Measurements from ENCODE around the gene ZNF207.
"Not testable (repeated sequence)": the region's sequence is repeated elsewhere in the genome, so short reads cannot be mapped to it uniquely, and the experiment has no call there.

Gene ZNF207

GRCh38 chr17:32345951-32346600, 3.9 kb upstream of the ZNF207 start:
- Mint-ChIP-seq H3K27ac (no peak overlapping the region), H3K27me3 (no peaks in the 10 kb centered on the region), H3K4me3 (no peak overlapping the region), H3K36me3 (peaks cover 14% of the 10 kb centered on the region), H3K9me3 (no peaks in the 10 kb centered on the region), H3K4me1 (peaks cover 38% of the 10 kb centered on the region)
- DNase-seq: no peak
- CTCF ChIA-PET: interaction anchor here (0.6 kb wide), 2 partner anchors 13 to 117 kb away, joined by 4 read pairs; no protein-coding TSS in a partner anchor

- no peak for DNase-seq
- H3K4me3 Mint-ChIP-seq: peak overlapping the region; percentile 94
- H3K4me1 Mint-ChIP-seq: peaks cover 37% of the 10 kb centered on the region
- H3K27me3 Mint-ChIP-seq: no peaks in the 10 kb centered on the region
- H3K36me3 Mint-ChIP-seq: peaks cover 28% of the 10 kb centered on the region
- CTCF ChIA-PET: no interaction called here
- no peaks in the 10 kb centered on the region for H3K9me3 Mint-ChIP-seq
- H3K27ac Mint-ChIP-seq: peak overlapping the region; percentile 100
Measured at GRCh38 chr17:32348483-32348800, 1.5 kb upstream of the ZNF207 start.

- Mint-ChIP-seq H3K27me3 (no peaks in the 10 kb centered on the region), H3K4me1 (peaks cover 41% of the 10 kb centered on the region), H3K27ac (peak overlapping the region; percentile 100), H3K4me3 (peak overlapping the region; percentile 94), H3K36me3 (peaks cover 35% of the 10 kb centered on the region), H3K9me3 (no peaks in the 10 kb centered on the region)
- CTCF ChIA-PET: no interaction called here
- peak; percentile 30 for DNase-seq
Measured at GRCh38 chr17:32349503-32349853, 479 bp upstream of the ZNF207 start.

DNA sequence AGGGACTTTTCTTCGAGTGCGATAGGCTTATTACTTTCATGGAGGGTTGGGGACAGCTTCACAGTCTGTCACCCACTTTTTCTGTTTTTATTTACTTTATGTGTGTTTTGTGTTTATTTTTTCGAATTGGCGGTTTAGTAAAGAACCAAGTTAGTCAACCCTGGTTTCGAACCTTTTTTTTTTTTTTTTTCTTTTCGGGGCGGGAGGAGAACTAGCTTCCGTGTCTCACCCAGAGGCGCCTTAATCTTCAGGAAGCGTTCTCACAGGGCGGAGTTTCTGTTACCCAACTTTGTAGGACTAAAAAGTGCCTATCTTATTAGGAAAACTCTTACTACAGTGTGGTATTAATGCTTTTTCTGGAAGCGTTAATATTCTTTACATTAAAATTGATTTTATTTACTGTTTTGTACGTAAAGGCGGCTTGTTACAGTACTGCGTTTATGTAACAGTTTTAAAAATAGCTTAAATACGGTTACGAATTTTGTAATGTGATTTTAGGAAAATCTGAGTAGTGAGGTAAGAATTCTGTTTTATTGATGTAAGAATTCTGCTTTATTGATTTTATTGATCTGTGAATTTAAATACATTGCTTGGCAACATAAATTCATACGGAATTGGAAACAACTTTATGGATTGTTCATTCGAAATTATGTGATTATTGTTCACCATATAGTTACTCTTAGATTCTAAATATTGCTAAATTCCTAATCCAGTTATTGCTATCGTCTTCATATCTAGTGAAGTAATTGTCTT, 885 bp downstream of the ZNF207 start:
- Mint-ChIP-seq H3K9me3 (no peaks in the 10 kb centered on the region), H3K4me1 (peaks cover 54% of the 10 kb centered on the region), H3K27ac (peak overlapping the region; percentile 100), H3K36me3 (peaks cover 48% of the 10 kb centered on the region), H3K27me3 (no peaks in the 10 kb centered on the region), H3K4me3 (peak overlapping the region; percentile 94)
- peak; percentile 65 for DNase-seq
- CTCF ChIA-PET: interaction anchor here (0.8 to 1.2 kb wide), 3 partner anchors 10 to 98 kb away, joined by 3 to 8 read pairs (median 6); no protein-coding TSS in a partner anchor

DNA sequence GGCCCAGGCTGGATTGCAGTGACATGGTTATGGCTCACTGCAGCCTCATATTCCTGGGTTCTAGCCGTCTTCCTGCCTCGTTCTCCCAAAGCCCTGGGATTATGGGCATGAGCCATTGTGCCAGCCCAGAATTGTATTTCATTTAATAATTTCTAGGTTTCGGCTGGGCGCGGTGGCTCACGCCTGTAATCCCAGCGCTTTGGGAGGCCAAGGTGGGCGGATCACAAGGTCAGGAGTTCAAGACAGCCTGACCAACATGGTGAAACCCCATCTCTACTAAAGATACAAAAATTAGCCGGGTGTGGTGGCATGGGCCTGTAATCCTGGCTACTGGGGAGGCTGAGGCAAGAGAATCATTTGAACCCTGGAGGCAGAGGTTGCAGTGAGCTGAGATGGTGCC, 2.8 kb downstream of the ZNF207 start:
- peaks cover 66% of the 10 kb centered on the region for H3K4me1 Mint-ChIP-seq
- peaks cover 56% of the 10 kb centered on the region for H3K36me3 Mint-ChIP-seq

GRCh38 chr17:32355649-32356377, 5.9 kb downstream of the ZNF207 start:
- H3K4me3 Mint-ChIP-seq: peak overlapping the region; percentile 1

More for the DNA sequence above, 2.8 kb downstream of the ZNF207 start:
- Mint-ChIP-seq H3K27ac (peak overlapping the region; percentile 37), H3K4me3 (peak overlapping the region; percentile 94)
- CTCF ChIA-PET, DNase-seq, H3K9me3 Mint-ChIP-seq, H3K27me3 Mint-ChIP-seq: not testable (repeated sequence)

DNA sequence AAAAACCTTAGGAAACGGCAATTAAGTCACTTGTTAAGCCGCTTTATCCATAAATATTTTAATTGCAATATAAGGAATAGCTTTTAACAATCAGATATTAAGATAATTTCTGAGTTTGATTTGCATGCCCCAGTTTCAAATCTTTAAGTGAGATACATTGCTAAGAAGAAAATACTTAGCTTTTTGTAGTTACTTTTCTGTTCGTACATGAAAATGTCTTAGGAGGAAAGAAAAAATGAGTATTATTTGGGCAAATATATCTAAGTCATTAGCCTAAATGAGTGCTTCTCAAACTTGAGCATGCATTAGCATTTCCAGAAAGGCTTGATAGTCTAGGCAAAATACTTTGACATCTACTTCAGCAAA, 6.4 kb downstream of the ZNF207 start:
- Mint-ChIP-seq H3K27ac (no peak overlapping the region), H3K4me3 (no peak overlapping the region), H3K27me3 (no peaks in the 10 kb centered on the region), H3K9me3 (no peaks in the 10 kb centered on the region), H3K4me1 (peaks cover 63% of the 10 kb centered on the region), H3K36me3 (peaks cover 59% of the 10 kb centered on the region)
- no peak for DNase-seq
- CTCF ChIA-PET: no interaction called here

More at GRCh38 chr17:32355649-32356377, 5.9 kb downstream of the ZNF207 start:
- Mint-ChIP-seq H3K36me3 (peaks cover 57% of the 10 kb centered on the region), H3K27me3 (no peaks in the 10 kb centered on the region), H3K9me3 (no peaks in the 10 kb centered on the region), H3K27ac (no peak overlapping the region), H3K4me1 (peaks cover 64% of the 10 kb centered on the region)
- CTCF ChIA-PET: no interaction called here
- DNase-seq: no peak

- no peaks in the 10 kb centered on the region for H3K27me3 Mint-ChIP-seq
- peaks cover 57% of the 10 kb centered on the region for H3K36me3 Mint-ChIP-seq
- no peak overlapping the region for H3K4me3 Mint-ChIP-seq
- no peak for DNase-seq
- CTCF ChIA-PET: no interaction called here
- H3K27ac Mint-ChIP-seq: no peak overlapping the region
- no peaks in the 10 kb centered on the region for H3K9me3 Mint-ChIP-seq
- peaks cover 61% of the 10 kb centered on the region for H3K4me1 Mint-ChIP-seq
Measured at GRCh38 chr17:32356750-32357149, 6.8 kb downstream of the ZNF207 start.

DNA sequence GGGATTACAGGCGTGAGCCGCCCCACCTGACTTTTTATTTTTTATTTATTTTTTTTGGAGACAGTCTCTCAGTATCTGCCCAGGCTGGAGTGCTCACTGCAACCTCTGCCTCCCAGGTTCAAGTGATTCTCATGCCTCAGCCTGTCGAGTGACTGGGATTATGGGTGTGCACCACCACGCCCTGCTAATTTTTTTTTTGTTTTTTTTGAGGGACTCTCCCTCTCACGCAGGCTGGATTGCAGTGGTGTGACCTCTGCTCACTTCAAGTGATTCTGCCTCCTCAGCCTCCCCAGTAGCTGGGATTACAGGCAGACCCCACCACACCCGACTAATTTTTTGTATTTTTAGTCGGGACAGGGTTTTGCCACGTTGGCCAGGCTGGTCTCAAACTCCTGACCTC, 7.7 kb downstream of the ZNF207 start:
- Mint-ChIP-seq H3K27me3 (no peaks in the 10 kb centered on the region), H3K4me1 (peaks cover 55% of the 10 kb centered on the region), H3K36me3 (peaks cover 59% of the 10 kb centered on the region), H3K4me3 (no peak overlapping the region), H3K27ac (no peak overlapping the region), H3K9me3 (no peaks in the 10 kb centered on the region)
- CTCF ChIA-PET: interaction anchor here (0.5 kb wide), 1 partner anchor 248 kb away, joined by 3 read pairs; no protein-coding TSS in a partner anchor
- DNase-seq: no peak

DNA sequence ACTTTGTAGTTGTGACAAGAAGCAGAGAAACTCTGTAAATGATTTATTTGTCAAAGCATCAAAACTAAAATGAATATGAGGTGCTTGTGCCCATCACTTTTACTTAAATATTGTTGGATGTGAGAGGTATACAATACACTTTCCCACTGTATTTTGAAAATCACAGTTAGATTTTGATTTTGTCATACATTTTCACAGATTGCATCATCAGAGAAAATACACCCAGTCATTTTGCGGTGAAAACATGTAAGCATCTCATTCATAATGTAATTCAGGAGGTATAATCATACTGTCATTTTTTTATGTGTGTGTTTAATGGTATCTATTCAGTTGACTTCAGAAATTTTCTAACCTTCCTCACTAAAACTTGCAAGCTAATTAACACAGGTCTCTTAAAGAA, 11.3 kb downstream of the ZNF207 start:
- Mint-ChIP-seq H3K9me3 (no peaks in the 10 kb centered on the region), H3K27me3 (no peaks in the 10 kb centered on the region), H3K27ac (no peak overlapping the region), H3K4me3 (no peak overlapping the region), H3K4me1 (peaks cover 34% of the 10 kb centered on the region), H3K36me3 (peaks cover 62% of the 10 kb centered on the region)
- no peak for DNase-seq
- CTCF ChIA-PET: no interaction called here

- Mint-ChIP-seq H3K4me3 (no peak overlapping the region), H3K4me1 (peaks cover 10% of the 10 kb centered on the region), H3K9me3 (no peaks in the 10 kb centered on the region), H3K27ac (no peak overlapping the region), H3K27me3 (no peaks in the 10 kb centered on the region), H3K36me3 (peaks cover 56% of the 10 kb centered on the region)
- no peak for DNase-seq
- CTCF ChIA-PET: no interaction called here
Measured at GRCh38 chr17:32370426-32370825, 20.5 kb downstream of the ZNF207 start.

DNA sequence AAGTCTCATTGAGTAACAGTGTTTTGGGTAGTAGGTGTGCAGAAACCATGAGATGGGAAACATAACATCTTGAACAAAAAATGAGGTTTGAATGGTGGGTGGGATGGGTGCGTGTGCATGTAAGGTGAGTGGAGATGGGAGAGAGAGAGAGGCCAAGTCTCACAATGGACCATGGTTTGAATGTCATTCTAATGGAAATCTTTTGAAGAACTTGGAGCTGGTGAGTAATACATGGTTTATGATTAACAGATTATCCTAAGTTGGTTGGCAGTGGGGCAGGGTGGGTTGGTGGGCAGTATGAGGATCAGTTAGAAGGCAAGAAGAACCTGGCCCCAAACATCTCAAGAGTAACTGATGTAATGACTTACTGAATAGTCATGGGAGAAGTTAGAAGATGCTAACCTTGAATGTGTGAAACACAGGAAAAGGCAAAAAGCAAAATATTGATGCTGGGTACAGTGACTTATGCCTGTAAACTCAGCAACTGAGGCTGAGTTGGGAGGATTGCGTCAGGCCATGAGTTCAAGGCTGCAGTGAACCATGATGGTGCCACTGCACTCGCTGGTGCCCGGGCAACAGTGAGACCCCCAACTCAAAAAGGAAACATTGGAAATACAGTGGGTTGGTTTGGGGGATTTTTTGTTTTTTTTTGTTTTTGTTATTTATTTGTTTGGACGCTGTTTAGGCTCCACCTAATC, 32.7 kb downstream of the ZNF207 start:
- no peaks in the 10 kb centered on the region for H3K27me3 Mint-ChIP-seq
- CTCF ChIA-PET: no interaction called here
- H3K36me3 Mint-ChIP-seq: peaks cover 45% of the 10 kb centered on the region
- H3K9me3 Mint-ChIP-seq: no peaks in the 10 kb centered on the region
- H3K27ac Mint-ChIP-seq: peak overlapping the region; percentile 53
- no peak overlapping the region for H3K4me3 Mint-ChIP-seq
- no peaks in the 10 kb centered on the region for H3K4me1 Mint-ChIP-seq
- DNase-seq: no peak

DNA sequence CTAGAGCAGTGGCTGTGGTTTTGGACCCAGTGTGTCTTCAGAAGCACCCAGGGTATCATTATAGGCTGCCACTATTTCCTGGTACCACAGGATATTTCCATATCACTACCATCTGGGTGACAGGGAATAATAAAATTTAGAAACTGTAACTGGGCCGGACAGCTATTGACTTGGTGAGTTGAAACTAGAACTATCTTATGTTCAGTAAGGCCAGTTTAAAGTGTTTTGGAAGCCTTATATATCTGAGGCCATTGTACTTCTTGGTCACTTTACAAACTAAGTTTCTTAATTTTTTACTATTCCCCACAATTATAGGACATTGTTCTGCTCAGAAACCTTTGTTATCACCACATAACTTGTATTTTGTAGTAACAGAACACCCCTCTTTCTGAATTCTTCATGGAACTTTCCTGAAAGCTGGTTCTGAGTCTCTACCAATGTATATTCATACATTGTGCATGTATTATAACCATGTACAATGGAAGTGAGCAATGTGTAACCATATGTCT, 34.0 kb downstream of the ZNF207 start:
- DNase-seq: no peak
- peak overlapping the region; percentile 34 for H3K27ac Mint-ChIP-seq
- H3K9me3 Mint-ChIP-seq: no peaks in the 10 kb centered on the region

DNA sequence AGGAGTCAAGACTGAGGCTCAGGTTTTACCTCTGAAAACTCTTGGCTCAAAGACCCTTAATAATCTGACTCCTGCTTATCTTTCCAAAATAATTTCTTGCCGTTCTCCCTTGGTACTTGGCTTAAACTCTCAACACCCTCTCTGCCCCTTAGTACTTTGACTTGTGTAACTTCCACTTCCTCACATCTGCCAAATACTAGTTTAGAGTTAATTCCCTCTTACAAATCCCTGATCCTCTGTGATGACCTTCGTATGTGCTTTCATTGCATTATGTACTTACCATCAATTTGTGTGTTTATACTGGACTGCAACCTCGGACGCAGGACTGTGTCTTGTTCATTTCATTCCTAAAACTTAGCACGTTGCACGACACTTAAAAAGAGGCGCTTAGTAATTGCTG, 35.2 kb downstream of the ZNF207 start:
- H3K27me3 Mint-ChIP-seq: no peaks in the 10 kb centered on the region
- CTCF ChIA-PET: no interaction called here
- no peaks in the 10 kb centered on the region for H3K9me3 Mint-ChIP-seq
- DNase-seq: no peak
- no peaks in the 10 kb centered on the region for H3K4me1 Mint-ChIP-seq
- peaks cover 38% of the 10 kb centered on the region for H3K36me3 Mint-ChIP-seq
- H3K4me3 Mint-ChIP-seq: no peak overlapping the region
- no peak overlapping the region for H3K27ac Mint-ChIP-seq

More for the DNA sequence above, 34.0 kb downstream of the ZNF207 start:
- no peak overlapping the region for H3K4me3 Mint-ChIP-seq
- no peaks in the 10 kb centered on the region for H3K27me3 Mint-ChIP-seq
- no peaks in the 10 kb centered on the region for H3K4me1 Mint-ChIP-seq
- CTCF ChIA-PET: interaction anchor here (1.5 kb wide), 1 partner anchor 131 kb away, joined by 4 read pairs; no protein-coding TSS in a partner anchor
- H3K36me3 Mint-ChIP-seq: peaks cover 40% of the 10 kb centered on the region

Measured in activated naive CD4-positive, alpha-beta T cell treated with anti-CD3 and anti-CD28 coated beads, Interleukin-2, amount 10 ng/mL, durations not matched to agents 7 days and 5 days (primary cell).